Mesodermal cell (in vitro differentiated cells): ENCODE data around the gene PTPRG.

Experiments
- H3K27ac ChIP-seq: 2 replicates; pipeline ENCODE4 v1.7.0; 2013; ENCODE audit warnings: mild to moderate bottlenecking, low read depth, low read length, moderate library complexity; ENCODE audit not compliant: severe bottlenecking
- H3K36me3 ChIP-seq: 2 replicates; pipeline ENCODE4 v1.7.1; 2013; ENCODE audit warnings: mild to moderate bottlenecking, low read length, moderate library complexity; ENCODE audit not compliant: control insufficient read depth, insufficient read depth
- H3K4me1 ChIP-seq: one replicate; pipeline ENCODE4 v1.7.1; 2013; ENCODE audit warnings: mild to moderate bottlenecking, low read length; ENCODE audit not compliant: insufficient read depth, control insufficient read depth, poor library complexity, severe bottlenecking
- H3K4me3 ChIP-seq: 2 replicates; pipeline ENCODE4 v1.7.0; 2013; ENCODE audit warnings: low read length, control low read depth, mild to moderate bottlenecking; ENCODE audit not compliant: insufficient read depth, poor library complexity, severe bottlenecking; ENCODE audit errors: extremely low read depth
- H3K9me3 ChIP-seq: 2 replicates; pipeline ENCODE4 v1.7.1; 2013; ENCODE audit warnings: mild to moderate bottlenecking, low read length, moderate library complexity; ENCODE audit not compliant: control insufficient read depth
- WGBS, 2 experiments: methylation state at CpG; one replicate each; pipeline ENCODE4 v1.1.5; 2013; ENCODE audit warnings: missing lambda C conversion rate in 2 of 2; ENCODE audit not compliant: insufficient coverage in 2 of 2; 5-methylcytosine and 5-hydroxymethylcytosine counted together

The PTPRG gene

GRCh38 chr3:61718565-61718964, 157.2 kb downstream of the PTPRG start:
- Histone ChIP-seq H3K27ac (no peak overlapping the region), H3K36me3 (no peaks in the 10 kb centered on the region), H3K4me3 (no peak overlapping the region), H3K9me3 (peaks cover 3% of the 10 kb centered on the region), H3K4me1 (no peaks in the 10 kb centered on the region)
- WGBS, 2 experiments: 75 to 93% methylated on average over 1 to 2 of the region's 3 CpGs

- WGBS, 2 experiments: 64% methylated on average over 4 to 6 of the region's 8 CpGs
- Histone ChIP-seq H3K4me1 (no peaks in the 10 kb centered on the region), H3K36me3 (no peaks in the 10 kb centered on the region), H3K4me3 (no peak overlapping the region), H3K9me3 (peaks cover under 1% of the 10 kb centered on the region), H3K27ac (no peak overlapping the region)
These were observed 158.1 kb downstream of the PTPRG start for GRCh38 chr3:61719278-61719977.

DNA sequence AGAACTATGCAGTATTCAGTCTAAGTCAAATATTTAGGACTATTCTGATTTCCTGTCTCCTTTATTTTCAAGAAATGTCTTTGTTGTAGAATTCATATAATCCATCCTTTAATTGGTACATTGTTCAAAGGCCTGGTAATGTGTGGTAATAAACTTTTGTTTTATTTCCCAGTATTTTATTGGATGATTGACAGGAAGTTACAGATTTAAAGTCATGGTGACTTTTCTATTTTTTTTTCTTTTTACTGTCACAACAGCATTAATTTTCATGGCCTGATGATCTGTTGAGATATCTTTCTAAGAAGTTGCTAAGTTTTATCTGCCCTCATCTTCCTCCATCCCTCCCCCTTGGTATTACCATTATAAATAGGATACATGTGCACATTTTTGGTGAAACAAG, 161.7 kb downstream of the PTPRG start:
- Histone ChIP-seq H3K36me3 (no peaks in the 10 kb centered on the region), H3K27ac (no peak overlapping the region), H3K9me3 (no peaks in the 10 kb centered on the region), H3K4me1 (peaks cover 7% of the 10 kb centered on the region), H3K4me3 (no peak overlapping the region)

- H3K4me1 ChIP-seq: peaks cover 7% of the 10 kb centered on the region
- no peaks in the 10 kb centered on the region for H3K36me3 ChIP-seq
- no peak overlapping the region for H3K4me3 ChIP-seq
- H3K27ac ChIP-seq: no peak overlapping the region
- H3K9me3 ChIP-seq: no peaks in the 10 kb centered on the region
- WGBS, 2 experiments: no CpG with 5 or more reads among the region's 2 CpGs
These were observed 162.8 kb downstream of the PTPRG start for GRCh38 chr3:61724183-61724582.

DNA sequence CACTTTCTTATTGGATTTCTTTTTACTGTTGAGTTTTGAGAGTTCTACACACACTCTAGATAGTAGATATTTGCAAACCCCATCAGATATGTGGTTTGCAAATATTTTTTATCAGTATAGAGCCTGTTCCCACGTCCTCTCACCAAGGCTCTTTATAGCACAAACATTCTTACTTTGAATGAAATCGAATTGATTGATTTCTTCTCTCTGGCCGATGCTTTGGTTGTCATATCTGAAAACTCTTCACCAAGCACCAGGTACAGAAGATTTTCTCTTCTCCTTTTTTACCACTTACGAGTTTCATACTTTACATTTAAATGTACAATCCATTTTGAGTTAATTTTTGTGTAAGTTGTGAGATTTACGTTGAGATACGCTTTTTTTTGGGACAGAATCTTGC, 163.4 kb downstream of the PTPRG start:
- 81 to 100% methylated on average over 3 to 5 of the region's 6 CpGs for WGBS, 2 experiments
- H3K4me1 ChIP-seq: peaks cover 7% of the 10 kb centered on the region
- H3K27ac ChIP-seq: no peak overlapping the region
- H3K9me3 ChIP-seq: no peaks in the 10 kb centered on the region
- no peaks in the 10 kb centered on the region for H3K36me3 ChIP-seq
- no peak overlapping the region for H3K4me3 ChIP-seq

DNA sequence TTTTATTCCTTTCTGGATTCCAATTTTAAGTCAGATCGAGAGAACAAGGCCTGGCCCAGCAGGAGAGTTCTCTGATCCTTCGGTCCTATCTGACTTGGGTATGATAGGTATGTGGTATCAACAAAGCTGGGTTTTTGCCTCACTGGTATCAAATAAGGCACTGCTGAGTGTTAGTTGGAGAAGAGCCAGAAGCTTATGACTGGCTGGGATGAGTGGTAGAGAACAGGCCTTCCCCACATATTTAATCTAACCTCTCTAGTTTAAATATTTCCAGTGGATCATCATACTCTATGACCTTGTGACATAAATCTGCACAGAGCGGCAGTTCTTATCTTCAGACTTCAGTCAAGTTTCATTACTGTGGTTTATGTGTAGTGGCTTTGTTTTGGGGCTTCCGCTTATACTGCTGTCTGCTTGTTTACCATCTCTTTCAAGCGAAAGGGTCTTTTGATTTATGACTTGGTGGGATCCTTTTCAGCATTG, 164.5 kb downstream of the PTPRG start:
- peak overlapping the region; percentile 77 for H3K27ac ChIP-seq
- H3K9me3 ChIP-seq: no peaks in the 10 kb centered on the region
- 52 to 100% methylated on average over 1 to 5 of the region's 5 CpGs for WGBS, 2 experiments
- H3K36me3 ChIP-seq: no peaks in the 10 kb centered on the region
- no peak overlapping the region for H3K4me3 ChIP-seq
- H3K4me1 ChIP-seq: peaks cover 7% of the 10 kb centered on the region

DNA sequence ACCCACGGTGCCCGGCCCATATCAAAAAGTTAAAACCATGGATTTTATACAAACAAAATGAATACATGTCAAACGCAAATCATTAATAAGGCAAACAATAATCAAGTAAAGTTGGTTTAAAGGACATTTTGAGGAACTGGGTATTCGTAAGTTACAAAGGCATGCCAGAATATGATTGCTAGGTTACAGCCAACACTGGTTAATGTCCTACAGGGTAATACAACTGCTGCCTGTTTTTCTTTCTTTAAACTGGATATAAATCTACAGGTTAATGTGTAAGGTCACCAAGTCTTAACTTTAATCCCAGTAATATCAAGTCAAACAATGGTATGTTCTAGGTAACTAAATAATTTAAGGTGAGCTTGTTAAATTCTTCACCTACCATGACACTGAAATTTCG, 166.1 kb downstream of the PTPRG start:
- 100% methylated on average over 1 of the region's 5 CpGs for WGBS, 2 experiments
- no peak overlapping the region for H3K4me3 ChIP-seq
- no peaks in the 10 kb centered on the region for H3K36me3 ChIP-seq
- H3K4me1 ChIP-seq: peaks cover 7% of the 10 kb centered on the region
- H3K9me3 ChIP-seq: no peaks in the 10 kb centered on the region
- no peak overlapping the region for H3K27ac ChIP-seq

DNA sequence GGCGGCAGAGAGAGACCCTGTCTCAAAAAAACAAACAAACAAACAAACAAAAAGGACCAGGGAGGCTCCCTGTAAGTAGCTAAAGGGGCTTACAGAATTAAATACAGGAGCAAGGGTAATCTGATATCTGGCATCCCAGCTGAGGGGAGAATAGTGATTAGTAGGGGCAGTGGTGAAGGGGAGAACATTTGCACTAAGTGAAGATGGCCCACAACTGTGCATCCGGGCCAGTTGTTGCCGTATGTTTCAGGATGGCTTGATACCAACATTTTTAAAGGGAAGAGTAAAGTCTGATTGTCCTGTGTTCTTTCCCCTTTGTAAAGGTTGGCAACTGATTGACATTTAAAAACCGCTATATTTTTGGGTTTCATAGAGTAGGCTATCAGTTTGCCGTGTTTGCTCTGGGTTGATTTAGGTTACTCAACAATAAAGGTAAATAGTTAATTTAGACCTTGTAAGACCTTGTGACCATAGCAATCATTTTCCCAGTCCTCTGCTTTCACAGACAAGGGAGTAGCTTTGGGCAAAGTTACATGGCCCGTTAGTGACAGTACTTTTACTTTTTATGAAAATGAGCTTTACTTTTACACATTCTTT, 167.8 kb downstream of the PTPRG start:
- peaks cover 7% of the 10 kb centered on the region for H3K4me1 ChIP-seq
- H3K27ac ChIP-seq: no peak overlapping the region
- H3K36me3 ChIP-seq: no peaks in the 10 kb centered on the region
- H3K9me3 ChIP-seq: no peaks in the 10 kb centered on the region
- 85 to 88% methylated on average over 2 of the region's 6 CpGs for WGBS, 2 experiments
- H3K4me3 ChIP-seq: no peak overlapping the region

DNA sequence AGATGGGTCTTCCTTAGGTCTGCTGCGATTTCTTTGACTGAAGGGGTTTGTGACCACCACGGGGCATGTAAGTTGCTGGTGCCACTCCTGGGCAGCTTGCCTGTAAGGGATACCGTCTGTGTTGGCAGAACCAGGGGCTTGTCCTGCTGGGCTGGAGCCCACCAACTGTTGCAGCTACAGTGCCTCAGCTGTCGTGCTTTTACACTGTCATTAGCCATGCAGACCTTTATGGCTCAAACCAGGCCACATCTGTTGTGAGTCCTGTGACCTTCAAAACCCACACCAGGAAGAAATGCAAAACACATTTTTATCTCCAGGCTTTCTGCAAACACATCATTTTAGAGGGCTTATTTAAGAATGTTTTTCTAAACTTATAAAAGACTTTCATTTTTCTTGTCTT, 168.7 kb downstream of the PTPRG start:
- 66 to 85% methylated on average over 4 of the region's 4 CpGs for WGBS, 2 experiments
- Histone ChIP-seq H3K36me3 (no peaks in the 10 kb centered on the region), H3K9me3 (no peaks in the 10 kb centered on the region), H3K27ac (no peak overlapping the region), H3K4me3 (no peak overlapping the region), H3K4me1 (peaks cover 7% of the 10 kb centered on the region)

GRCh38 chr3:61730577-61731231, 169.3 kb downstream of the PTPRG start:
- Histone ChIP-seq H3K27ac (no peak overlapping the region), H3K4me1 (peaks cover 5% of the 10 kb centered on the region), H3K36me3 (no peaks in the 10 kb centered on the region), H3K9me3 (no peaks in the 10 kb centered on the region), H3K4me3 (no peak overlapping the region)
- 88% methylated on average over 2 of the region's 2 CpGs; no CpG with 5 or more reads in 1 of the 2 experiments for WGBS, 2 experiments

DNA sequence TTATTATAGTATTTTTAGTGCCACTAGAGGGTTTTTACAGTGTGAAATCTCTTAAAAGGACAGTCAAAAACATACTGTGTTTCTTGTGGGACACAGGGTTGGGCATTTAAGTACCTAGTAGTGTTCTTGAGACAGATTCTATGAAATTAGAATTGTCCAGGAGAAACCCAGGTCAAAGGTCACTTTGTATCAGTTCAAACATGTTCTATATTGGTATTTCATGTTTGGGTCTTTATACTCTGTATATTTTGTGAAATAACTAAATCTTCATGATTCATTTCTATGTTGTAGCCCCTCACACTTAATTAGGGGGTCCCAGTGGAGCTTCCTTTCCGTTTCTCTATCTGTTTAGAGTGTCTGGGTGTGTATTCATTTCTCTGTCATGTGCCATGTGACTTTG, 171.6 kb downstream of the PTPRG start:
- no peaks in the 10 kb centered on the region for H3K9me3 ChIP-seq
- 100% methylated on average over 1 of the region's 1 CpG; no CpG with 5 or more reads in 1 of the 2 experiments for WGBS, 2 experiments
- H3K36me3 ChIP-seq: no peaks in the 10 kb centered on the region
- H3K4me1 ChIP-seq: no peaks in the 10 kb centered on the region
- H3K4me3 ChIP-seq: no peak overlapping the region
- H3K27ac ChIP-seq: peak overlapping the region; percentile 7
